ENCODE data around the gene CCDC89.
"Not testable (repeated sequence)": the region's sequence is repeated elsewhere in the genome, so short reads cannot be mapped to it uniquely, and the experiment has no call there.

The CCDC89 gene

GRCh38 chr11:85694385-85694980 lies 8.5 kb upstream of the CCDC89 start:
- peak; percentile 49 for DNase-seq (ENCODE audit: low spot score)

- no peak for DNase-seq (ENCODE audit: low spot score)
Measured at GRCh38 chr11:85685125-85685819, 723 bp downstream of the CCDC89 start.

GRCh38 chr11:85682330-85683305 lies 3.4 kb downstream of the CCDC89 start:
- DNase-seq (ENCODE audit: low spot score), result peak; percentile 66

GRCh38 chr11:85680897-85681296 lies 5.1 kb downstream of the CCDC89 start:
- DNase-seq (ENCODE audit: low spot score), result no peak

GRCh38 chr11:85679576-85679975 lies 6.4 kb downstream of the CCDC89 start:
- no peak for DNase-seq (ENCODE audit: low spot score)

- no peak for DNase-seq (ENCODE audit: low spot score)
Measured at GRCh38 chr11:85673393-85673792, 12.6 kb downstream of the CCDC89 start.

GRCh38 chr11:85672105-85672902 lies 13.7 kb downstream of the CCDC89 start:
- DNase-seq (ENCODE audit: low spot score), result no peak

- DNase-seq (ENCODE audit: low spot score), result not testable (repeated sequence)
Measured at GRCh38 chr11:85670949-85671663, 14.9 kb downstream of the CCDC89 start.

GRCh38 chr11:85668157-85668556 lies 17.8 kb downstream of the CCDC89 start:
- DNase-seq (ENCODE audit: low spot score), result no peak

- no peak for DNase-seq (ENCODE audit: low spot score)
Measured at GRCh38 chr11:85666687-85667086, 19.3 kb downstream of the CCDC89 start.

GRCh38 chr11:85665733-85666132 lies 20.3 kb downstream of the CCDC89 start:
- peak; percentile 43 for DNase-seq (ENCODE audit: low spot score)

GRCh38 chr11:85664615-85665481 lies 21.1 kb downstream of the CCDC89 start, which contains the start of gene CREBZF:
Gene CREBZF, minus strand, starts transcription at chr11:85665129. Its CDS starts 254 bp downstream, at chr11:85664875.
- peak; percentile 97 for DNase-seq (ENCODE audit: low spot score)

- DNase-seq (ENCODE audit: low spot score), result peak; percentile 90
Measured at GRCh38 chr11:85663753-85664614, 22.0 kb downstream of the CCDC89 start.

- peak; percentile 46 for DNase-seq (ENCODE audit: low spot score)
Measured at GRCh38 chr11:85663080-85663752, 22.8 kb downstream of the CCDC89 start.

GRCh38 chr11:85661972-85662664 lies 23.9 kb downstream of the CCDC89 start:
- no peak for DNase-seq (ENCODE audit: low spot score)

- DNase-seq (ENCODE audit: low spot score), result no peak
Measured at GRCh38 chr11:85658180-85658579, 27.8 kb downstream of the CCDC89 start.

- DNase-seq (ENCODE audit: low spot score), result no peak
Measured at GRCh38 chr11:85656777-85657176, 29.2 kb downstream of the CCDC89 start.

- DNase-seq (ENCODE audit: low spot score), result not testable (repeated sequence)
Measured at GRCh38 chr11:85654343-85654742, 31.7 kb downstream of the CCDC89 start.
